ENCODE measurements around the gene AKAP7.

DNA sequence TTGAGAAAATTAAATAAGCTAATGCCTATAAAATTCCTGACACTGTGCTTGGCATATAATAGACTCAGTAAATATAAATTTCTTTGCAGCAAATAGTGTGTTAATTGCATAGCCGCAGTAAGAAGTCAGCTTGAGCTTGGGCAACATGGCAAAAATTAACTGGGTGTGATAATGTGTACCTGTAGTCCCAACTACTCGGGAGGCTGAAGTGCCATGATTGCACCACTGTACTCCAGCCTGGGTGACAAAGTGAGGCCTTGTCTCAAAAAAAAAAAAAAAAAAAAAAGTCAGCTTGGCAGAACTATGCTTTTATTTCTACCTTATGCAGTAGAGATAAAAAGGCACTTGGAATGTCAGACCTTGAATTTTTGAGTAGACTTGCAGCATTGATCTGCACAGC lies 121.8 kb downstream of the AKAP7 start:
- TF ChIP-seq, protein P1, sequence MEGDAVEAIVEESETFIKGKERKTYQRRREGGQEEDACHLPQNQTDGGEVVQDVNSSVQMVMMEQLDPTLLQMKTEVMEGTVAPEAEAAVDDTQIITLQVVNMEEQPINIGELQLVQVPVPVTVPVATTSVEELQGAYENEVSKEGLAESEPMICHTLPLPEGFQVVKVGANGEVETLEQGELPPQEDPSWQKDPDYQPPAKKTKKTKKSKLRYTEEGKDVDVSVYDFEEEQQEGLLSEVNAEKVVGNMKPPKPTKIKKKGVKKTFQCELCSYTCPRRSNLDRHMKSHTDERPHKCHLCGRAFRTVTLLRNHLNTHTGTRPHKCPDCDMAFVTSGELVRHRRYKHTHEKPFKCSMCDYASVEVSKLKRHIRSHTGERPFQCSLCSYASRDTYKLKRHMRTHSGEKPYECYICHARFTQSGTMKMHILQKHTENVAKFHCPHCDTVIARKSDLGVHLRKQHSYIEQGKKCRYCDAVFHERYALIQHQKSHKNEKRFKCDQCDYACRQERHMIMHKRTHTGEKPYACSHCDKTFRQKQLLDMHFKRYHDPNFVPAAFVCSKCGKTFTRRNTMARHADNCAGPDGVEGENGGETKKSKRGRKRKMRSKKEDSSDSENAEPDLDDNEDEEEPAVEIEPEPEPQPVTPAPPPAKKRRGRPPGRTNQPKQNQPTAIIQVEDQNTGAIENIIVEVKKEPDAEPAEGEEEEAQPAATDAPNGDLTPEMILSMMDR (optimal IDR thresholded peaks at IDR 0.05 in 1 of 3, IDR thresholded peaks at IDR 0.05 in 1 of 3, conservative IDR thresholded peaks at IDR 0.05 in 1 of 3; ENCODE audit: extremely low read depth in 1 of 3, insufficient read depth in 2 of 3, low read length in 3 of 3), result no peak
- no peak for TF ChIP-seq EZH2 (IDR thresholded peaks at IDR 0.05; ENCODE audit: low read length)
